SJCRH30 (cell line): Measurements from ENCODE around the gene OGDH. TPM values are rescaled to one million over a fixed set of nuclear protein-coding genes. Genes with fewer than 3 reads are reported as not detected.

Experiments
- DNase-seq, 2 experiments: peaks; one replicate each; pipeline ENCODE4 v3.0.0-alpha.2; 2015 to 2020
- H3K27ac ChIP-seq: fragments of 250-450 bp; sonication (Bioruptor Pico); 2 replicates; pipeline ENCODE4 v1.5.1; 2020; ENCODE audit warnings: mild to moderate bottlenecking, moderate library complexity
- H3K27me3 ChIP-seq: fragments of 250-450 bp; sonication (Bioruptor Pico); 2 replicates; pipeline ENCODE4 v1.5.1; 2020; ENCODE audit warnings: mild to moderate bottlenecking, moderate library complexity
- H3K36me3 ChIP-seq: fragments of 250-450 bp; sonication (Bioruptor Pico); 2 replicates; pipeline ENCODE4 v1.5.1; 2020; ENCODE audit warnings: mild to moderate bottlenecking, moderate library complexity
- H3K4me1 ChIP-seq: fragments of 250-450 bp; sonication (Bioruptor Pico); 2 replicates; pipeline ENCODE4 v1.5.1; 2020; ENCODE audit warnings: mild to moderate bottlenecking, moderate library complexity
- H3K4me3 ChIP-seq: fragments of 250-450 bp; sonication (Bioruptor Pico); 2 replicates; pipeline ENCODE4 v1.5.1; 2020; ENCODE audit warnings: mild to moderate bottlenecking, moderate library complexity
- H3K9me3 ChIP-seq: fragments of 250-450 bp; sonication (Bioruptor Pico); replicated peaks from 2 replicates; pipeline ENCODE4 v1.5.1; 2020; ENCODE audit warnings: mild to moderate bottlenecking, moderate library complexity
- total RNA-seq: library from RNA; depleted of rRNA; stranded (reverse); fragments of >200 nt; shearing (Covaris generic); gene quantifications from 2 replicates; pipeline ENCODE4 v1.2.3, GENCODE V29; 2014

The OGDH gene
- total RNA-seq, 1 experiment from 2014 or later, result 37.8 TPM

GRCh38 chr7:44650242-44650641, 43.8 kb downstream of the OGDH start:
- H3K27me3 ChIP-seq, result no peaks in the 10 kb centered on the region
- H3K27ac ChIP-seq, result no peak overlapping the region
- H3K4me1 ChIP-seq, result no peaks in the 10 kb centered on the region
- no peak overlapping the region for H3K4me3 ChIP-seq
- no peaks in the 10 kb centered on the region; the same call in 1 of the 2 replicates for H3K36me3 ChIP-seq
- H3K9me3 ChIP-seq, result no peaks in the 10 kb centered on the region
- no peak for DNase-seq

- no peak for DNase-seq
- no peak overlapping the region for H3K4me3 ChIP-seq
- no peaks in the 10 kb centered on the region for H3K4me1 ChIP-seq
- no peak overlapping the region for H3K27ac ChIP-seq
- no peaks in the 10 kb centered on the region for H3K27me3 ChIP-seq
- H3K36me3 ChIP-seq, result no peaks in the 10 kb centered on the region; the same call in 1 of the 2 replicates
- no peaks in the 10 kb centered on the region for H3K9me3 ChIP-seq
Measured at GRCh38 chr7:44650772-44651171, 44.3 kb downstream of the OGDH start.

- no peak for DNase-seq
- H3K9me3 ChIP-seq, result no peaks in the 10 kb centered on the region
- H3K27me3 ChIP-seq, result no peaks in the 10 kb centered on the region
- no peaks in the 10 kb centered on the region for H3K4me1 ChIP-seq
- H3K36me3 ChIP-seq, result no peaks in the 10 kb centered on the region; the same call in 1 of the 2 replicates
- H3K27ac ChIP-seq, result no peak overlapping the region
- no peak overlapping the region for H3K4me3 ChIP-seq
Measured at GRCh38 chr7:44652535-44652934, 46.1 kb downstream of the OGDH start.

GRCh38 chr7:44654255-44654796, 47.9 kb downstream of the OGDH start:
- no peaks in the 10 kb centered on the region for H3K27me3 ChIP-seq
- H3K4me3 ChIP-seq, result no peak overlapping the region
- H3K27ac ChIP-seq, result no peak overlapping the region
- DNase-seq, result no peak
- H3K9me3 ChIP-seq, result no peaks in the 10 kb centered on the region
- peaks cover 9% of the 10 kb centered on the region for H3K36me3 ChIP-seq
- no peaks in the 10 kb centered on the region for H3K4me1 ChIP-seq

GRCh38 chr7:44655341-44655740, 48.9 kb downstream of the OGDH start:
- H3K9me3 ChIP-seq, result no peaks in the 10 kb centered on the region
- no peak for DNase-seq
- H3K27me3 ChIP-seq, result no peaks in the 10 kb centered on the region
- peaks cover 10% of the 10 kb centered on the region for H3K36me3 ChIP-seq
- no peaks in the 10 kb centered on the region for H3K4me1 ChIP-seq
- no peak overlapping the region for H3K4me3 ChIP-seq
- no peak overlapping the region for H3K27ac ChIP-seq

- DNase-seq, result no peak
- Histone ChIP-seq H3K27ac (no peak overlapping the region), H3K9me3 (0 out of 2 replicates have a peak, but pooled peaks cover 4% of the 10 kb centered on the region), H3K36me3 (peaks cover 13% of the 10 kb centered on the region), H3K4me3 (no peak overlapping the region), H3K27me3 (no peaks in the 10 kb centered on the region), H3K4me1 (no peaks in the 10 kb centered on the region)
Measured at GRCh38 chr7:44658979-44659378, 52.6 kb downstream of the OGDH start.

GRCh38 chr7:44661233-44661632, 54.8 kb downstream of the OGDH start:
- Histone ChIP-seq H3K4me1 (no peaks in the 10 kb centered on the region), H3K4me3 (no peak overlapping the region), H3K9me3 (0 out of 2 replicates have a peak, but pooled peaks cover 4% of the 10 kb centered on the region), H3K27ac (no peak overlapping the region), H3K27me3 (no peaks in the 10 kb centered on the region), H3K36me3 (peaks cover 13% of the 10 kb centered on the region)
- no peak for DNase-seq

- Histone ChIP-seq H3K4me3 (no peak overlapping the region), H3K9me3 (0 out of 2 replicates have a peak, but pooled peaks cover 4% of the 10 kb centered on the region), H3K36me3 (peaks cover 7% of the 10 kb centered on the region; the same call in 1 of the 2 replicates), H3K27ac (no peak overlapping the region), H3K27me3 (no peaks in the 10 kb centered on the region), H3K4me1 (no peaks in the 10 kb centered on the region)
- no peak for DNase-seq
Measured at GRCh38 chr7:44664780-44665461, 58.5 kb downstream of the OGDH start.

GRCh38 chr7:44665531-44666213, 59.2 kb downstream of the OGDH start:
- Histone ChIP-seq H3K27me3 (no peaks in the 10 kb centered on the region), H3K27ac (no peak overlapping the region), H3K4me3 (no peak overlapping the region), H3K4me1 (no peaks in the 10 kb centered on the region), H3K9me3 (0 out of 2 replicates have a peak, but pooled peaks cover 4% of the 10 kb centered on the region), H3K36me3 (peaks cover 7% of the 10 kb centered on the region; the same call in 1 of the 2 replicates)
- no peak for DNase-seq

GRCh38 chr7:44666566-44666965, 60.1 kb downstream of the OGDH start:
- no peak overlapping the region for H3K4me3 ChIP-seq
- no peaks in the 10 kb centered on the region for H3K27me3 ChIP-seq
- DNase-seq, result no peak
- no peaks in the 10 kb centered on the region for H3K4me1 ChIP-seq
- H3K27ac ChIP-seq, result no peak overlapping the region
- no peaks in the 10 kb centered on the region for H3K9me3 ChIP-seq
- peaks cover 7% of the 10 kb centered on the region; the same call in 1 of the 2 replicates for H3K36me3 ChIP-seq

- no peak overlapping the region for H3K27ac ChIP-seq
- H3K4me3 ChIP-seq, result no peak overlapping the region
- no peaks in the 10 kb centered on the region for H3K27me3 ChIP-seq
- peaks cover 4% of the 10 kb centered on the region; the same call in 1 of the 2 replicates for H3K36me3 ChIP-seq
- no peak for DNase-seq
- H3K9me3 ChIP-seq, result no peaks in the 10 kb centered on the region
- H3K4me1 ChIP-seq, result no peaks in the 10 kb centered on the region
Measured at GRCh38 chr7:44667190-44667589, 60.8 kb downstream of the OGDH start.

GRCh38 chr7:44671069-44671468, 64.6 kb downstream of the OGDH start:
- Histone ChIP-seq H3K27me3 (no peaks in the 10 kb centered on the region), H3K27ac (no peak overlapping the region), H3K9me3 (no peaks in the 10 kb centered on the region), H3K36me3 (peaks cover 16% of the 10 kb centered on the region), H3K4me1 (no peaks in the 10 kb centered on the region), H3K4me3 (no peak overlapping the region)
- no peak for DNase-seq

GRCh38 chr7:44673324-44673723, 66.9 kb downstream of the OGDH start:
- no peaks in the 10 kb centered on the region for H3K9me3 ChIP-seq
- H3K27ac ChIP-seq, result no peak overlapping the region
- no peaks in the 10 kb centered on the region for H3K27me3 ChIP-seq
- H3K4me1 ChIP-seq, result no peaks in the 10 kb centered on the region
- DNase-seq, result no peak
- H3K36me3 ChIP-seq, result peaks cover 18% of the 10 kb centered on the region
- no peak overlapping the region for H3K4me3 ChIP-seq

- peaks cover 15% of the 10 kb centered on the region for H3K36me3 ChIP-seq
- H3K27me3 ChIP-seq, result no peaks in the 10 kb centered on the region
Measured at GRCh38 chr7:44673771-44674170, 67.3 kb downstream of the OGDH start.

GRCh38 chr7:44674381-44674780, 68.0 kb downstream of the OGDH start:
- no peak overlapping the region for H3K27ac ChIP-seq
- no peak overlapping the region for H3K4me3 ChIP-seq
- no peaks in the 10 kb centered on the region for H3K9me3 ChIP-seq
- DNase-seq, result no peak
- H3K36me3 ChIP-seq, result peaks cover 14% of the 10 kb centered on the region
- H3K4me1 ChIP-seq, result no peaks in the 10 kb centered on the region
- no peaks in the 10 kb centered on the region for H3K27me3 ChIP-seq

More at GRCh38 chr7:44673771-44674170, 67.3 kb downstream of the OGDH start:
- H3K27ac ChIP-seq, result no peak overlapping the region
- no peaks in the 10 kb centered on the region for H3K9me3 ChIP-seq
- no peak for DNase-seq
- no peaks in the 10 kb centered on the region for H3K4me1 ChIP-seq
- no peak overlapping the region for H3K4me3 ChIP-seq
